ENCODE data around the gene CEACAM19.

Gene CEACAM19

GRCh38 chr19:44684892-44685863, 13.9 kb downstream of the CEACAM19 start:
- DNase-seq (ENCODE audit: low spot score), result no peak
- no peak for TF ChIP-seq CTCF (IDR thresholded peaks at IDR 0.05; ENCODE audit: extremely low read depth, insufficient read depth, missing control alignments)
- in situ Hi-C loops (cut with MboI; ENCODE audit: low pct_unique_long_range_greater_than_20kb, low sequenced_read_pairs, unreplicated experiment), result no loop called here

- in situ Hi-C loops (cut with MboI; ENCODE audit: low pct_unique_long_range_greater_than_20kb, low sequenced_read_pairs, unreplicated experiment), result no loop called here
- no peak for DNase-seq (ENCODE audit: low spot score)
- no peak for TF ChIP-seq CTCF (IDR thresholded peaks at IDR 0.05; ENCODE audit: extremely low read depth, insufficient read depth, missing control alignments)
These were observed 14.6 kb downstream of the CEACAM19 start for GRCh38 chr19:44685877-44686276.

GRCh38 chr19:44686896-44687295, 15.6 kb downstream of the CEACAM19 start:
- in situ Hi-C loops (cut with MboI; ENCODE audit: low pct_unique_long_range_greater_than_20kb, low sequenced_read_pairs, unreplicated experiment), result no loop called here
- no peak for DNase-seq (ENCODE audit: low spot score)
- no peak for TF ChIP-seq CTCF (IDR thresholded peaks at IDR 0.05; ENCODE audit: extremely low read depth, insufficient read depth, missing control alignments)

GRCh38 chr19:44687888-44688287, 16.6 kb downstream of the CEACAM19 start:
- no peak for DNase-seq (ENCODE audit: low spot score)
- no peak for TF ChIP-seq CTCF (IDR thresholded peaks at IDR 0.05; ENCODE audit: extremely low read depth, insufficient read depth, missing control alignments)
- in situ Hi-C loops (cut with MboI; ENCODE audit: low pct_unique_long_range_greater_than_20kb, low sequenced_read_pairs, unreplicated experiment), result no loop called here

- TF ChIP-seq CTCF (IDR thresholded peaks at IDR 0.05; ENCODE audit: extremely low read depth, insufficient read depth, missing control alignments), result peak; percentile 93
- in situ Hi-C loops (cut with MboI; ENCODE audit: low pct_unique_long_range_greater_than_20kb, low sequenced_read_pairs, unreplicated experiment), result no loop called here
- peak; percentile 72 for DNase-seq (ENCODE audit: low spot score)
These were observed 18.2 kb downstream of the CEACAM19 start for GRCh38 chr19:44689290-44690130.

- DNase-seq (ENCODE audit: low spot score), result no peak
- no peak for TF ChIP-seq CTCF (IDR thresholded peaks at IDR 0.05; ENCODE audit: extremely low read depth, insufficient read depth, missing control alignments)
- in situ Hi-C loops (cut with MboI; ENCODE audit: low pct_unique_long_range_greater_than_20kb, low sequenced_read_pairs, unreplicated experiment), result no loop called here
These were observed 18.8 kb downstream of the CEACAM19 start for GRCh38 chr19:44690131-44690440.

Measured in GM13977 (cell line).